HCT116 (cell line): Measurements from ENCODE around the gene ZNF83. TPM values are rescaled to one million over a fixed set of nuclear protein-coding genes. Genes with fewer than 3 reads are reported as not detected.

Experiments
- ATAC-seq: fragments of 200-7000 bp; cut with Tn5 transposase; 2 replicates; pipeline ENCODE4 v1.9.1; 2020; ENCODE audit warnings: mild to moderate bottlenecking, moderate library complexity
- BruUV-seq: library from RNA; stranded (reverse); fragments of 400-500 nt; replicated peaks from 2 replicates; lab custom pipeline; 2021; lab: Mats Ljungman, UMichigan
- CTCF ChIA-PET: fragments of 300-600 bp; sonication (Branson Sonifier 250); formaldehyde crosslinking; loops from one replicate; lab custom pipeline; 2021; ENCODE audit warnings: antibody characterized with exemption; lab: Charles Lee
- POLR2A ChIA-PET: fragments of 300-600, 350-600 bp; sonication (Branson Sonifier 250); formaldehyde crosslinking; loops from one replicate; lab custom pipeline; 2021; ENCODE audit warnings: antibody characterized with exemption; lab: Charles Lee
- RAD21 ChIA-PET, 2 experiments: fragments of 300-600 bp; sonication (Branson Sonifier 250); formaldehyde crosslinking; loops; one replicate each; lab custom pipeline; 2023; ENCODE audit warnings: low total read pairs in 2 of 2; ENCODE audit not compliant: uncharacterized antibody in 2 of 2, unreplicated experiment in 2 of 2, low non-redundant PET in 1 of 2; lab: Charles Lee
- DNase-seq: peaks from one replicate; pipeline ENCODE4 v3.0.0-alpha.2; 2010; ENCODE audit warnings: low read depth, low spot score
- H2AFZ ChIP-seq: fragments of 200-600 bp; shearing (Covaris generic), sonication (generic); 2 replicates; pipeline ENCODE4 v1.6.1; 2017; ENCODE audit warnings: low read depth, mixed run types, mixed read lengths, antibody characterized with exemption, low read length; ENCODE audit not compliant: poor library complexity, severe bottlenecking
- H3K27ac ChIP-seq: 2 replicates; pipeline ENCODE4 v1.5.1; 2012; ENCODE audit warnings: low read depth, low read length
- H3K27me3 ChIP-seq: fragments of 200-600 bp; sonication (generic); 2 replicates; pipeline ENCODE4 v1.6.1; 2016; ENCODE audit warnings: mixed run types, low read length, mixed read lengths; ENCODE audit not compliant: insufficient read depth
- H3K36me3 ChIP-seq, 2 experiments: fragments of 200-500 bp in 1 of 2; fragments of 200-600 bp in 1 of 2; sonication (Bioruptor generic) in 1 of 2; sonication (generic) in 1 of 2; 2 replicates each; pipeline versions ENCODE4 v1.5.1 to v1.6.1; 2014 to 2016; ENCODE audit warnings: low read length in 2 of 2, inconsistent platforms in 1 of 2, mixed read lengths in 1 of 2, mixed run types in 1 of 2; ENCODE audit not compliant: insufficient read depth in 2 of 2, control insufficient read depth in 1 of 2
- H3K4me1 ChIP-seq, 2 experiments: fragments of 200-600 bp in 1 of 2; sonication (generic) in 1 of 2; 2 replicates each; pipeline versions ENCODE4 v1.5.1 to v1.6.1; 2012 to 2017; ENCODE audit warnings: low read length in 2 of 2, inconsistent platforms in 1 of 2, mild to moderate bottlenecking in 1 of 2, mixed read lengths in 1 of 2, mixed run types in 1 of 2, moderate library complexity in 1 of 2; ENCODE audit not compliant: insufficient read depth in 2 of 2, control insufficient read depth in 1 of 2
- H3K4me2 ChIP-seq: fragments of 200-600 bp; sonication (generic); 2 replicates; pipeline ENCODE4 v1.6.1; 2017; ENCODE audit warnings: mixed run types, low read length, mixed read lengths
- H3K4me3 ChIP-seq, 2 experiments: fragments of 200-600 bp in 1 of 2; sonication (generic) in 1 of 2; replicated peaks in 1 of 2; 2 replicates each; pipeline ENCODE4 v1.5.1; 2011 to 2016; ENCODE audit warnings: low read length in 2 of 2, control low read depth in 1 of 2, low read depth in 1 of 2, mild to moderate bottlenecking in 1 of 2, mixed read lengths in 1 of 2, mixed run types in 1 of 2
- H3K79me2 ChIP-seq: fragments of 200-600 bp; sonication (generic); 2 replicates; pipeline ENCODE4 v1.6.1; 2017; ENCODE audit warnings: mild to moderate bottlenecking, mixed run types, low read length, moderate library complexity, mixed read lengths; ENCODE audit not compliant: insufficient read depth
- H3K9ac ChIP-seq: fragments of 200-600 bp; sonication (generic); 2 replicates; pipeline ENCODE4 v1.6.1; 2016; ENCODE audit warnings: low read length, mixed read lengths
- H3K9me2 ChIP-seq: fragments of 200-600 bp; sonication (generic), shearing (Covaris generic); 2 replicates; pipeline ENCODE4 v1.6.1; 2017; ENCODE audit warnings: mixed run types, mild to moderate bottlenecking, moderate library complexity; ENCODE audit not compliant: insufficient read depth
- H3K9me3 ChIP-seq, 2 experiments: fragments of 200-500 bp in 1 of 2; fragments of 200-600 bp in 1 of 2; sonication (Bioruptor generic) in 1 of 2; sonication (generic) in 1 of 2; 2 replicates each; pipeline ENCODE4 v1.6.1; 2014 to 2017; ENCODE audit warnings: low read length in 2 of 2, mixed read lengths in 2 of 2, inconsistent platforms in 1 of 2, low read depth in 1 of 2, mild to moderate bottlenecking in 1 of 2, mixed run types in 1 of 2, moderate library complexity in 1 of 2; ENCODE audit not compliant: control insufficient read depth in 1 of 2, insufficient read depth in 1 of 2
- H4K20me1 ChIP-seq: fragments of 200-600 bp; sonication (generic), shearing (Covaris generic); 2 replicates; pipeline ENCODE4 v1.6.1; 2017; ENCODE audit warnings: mixed run types, mild to moderate bottlenecking, moderate library complexity; ENCODE audit not compliant: insufficient read depth
- TCF7L2 ChIP-seq: IDR thresholded peaks from 2 replicates; pipeline ENCODE4 v1.7.0; 2011; ENCODE audit warnings: borderline replicate concordance, inconsistent platforms; ENCODE audit not compliant: insufficient read depth, insufficient read length; ENCODE audit errors: extremely low read depth
- YY1 ChIP-seq: IDR thresholded peaks from 2 replicates; pipeline ENCODE4 v1.6.1; 2011; ENCODE audit warnings: low read length, low read depth, moderate library complexity, mild to moderate bottlenecking; ENCODE audit not compliant: insufficient replicate concordance; ENCODE audit errors: extremely low read depth
- ZNF274 ChIP-seq: fragments of 200-500 bp; sonication (Bioruptor generic); IDR thresholded peaks from 2 replicates; pipeline ENCODE4 v1.6.1; 2014; ENCODE audit warnings: mild to moderate bottlenecking, low read depth, low read length, inconsistent platforms
- intact Hi-C: fragments of 100-400 bp; cut with micrococcal nuclease; formaldehyde crosslinking; loops from 2 replicates; pipeline ENCODE4 v1.10.0; 2022
- total RNA-seq: library from RNA; stranded (reverse); gene quantifications from one replicate; pipeline ENCODE4 v1.2.1, GENCODE V29; 2021; ENCODE audit not compliant: unreplicated experiment

Gene ZNF83
- total RNA-seq, 1 experiment from 2014 or later: 34.2 TPM

- ChIA-PET POLR2A (no interaction called here), CTCF (no interaction called here), RAD21 (no interaction called here)
- H4K20me1 ChIP-seq: no peaks in the 10 kb centered on the region
- no peak overlapping the region for H2AFZ ChIP-seq
- BruUV-seq: no TSS peak
- peaks cover 0 to 13% of the 10 kb centered on the region in 2 experiments; a peak in 1 of 4 replicates for H3K36me3 ChIP-seq
- H3K4me2 ChIP-seq: no peak overlapping the region
- H3K4me1 ChIP-seq: no peaks in the 10 kb centered on the region
- intact Hi-C loops: no loop called here
- no peak for DNase-seq
- TF ChIP-seq ZNF274: no peak
- no peak for TF ChIP-seq TCF7L2
- no peak overlapping the region for H3K4me3 ChIP-seq
- H3K9ac ChIP-seq: no peak overlapping the region
- H3K27ac ChIP-seq: no peak overlapping the region
- H3K27me3 ChIP-seq: no peaks in the 10 kb centered on the region
- H3K9me3 ChIP-seq: no peaks in the 10 kb centered on the region
- H3K79me2 ChIP-seq: no peaks in the 10 kb centered on the region
- no peaks in the 10 kb centered on the region for H3K9me2 ChIP-seq
- no peak for ATAC-seq
Observed at GRCh38 chr19:52621376-52621775, 16.8 kb downstream of the ZNF83 start.

GRCh38 chr19:52613299-52613906 is 24.8 kb downstream of the ZNF83 start:
- Histone ChIP-seq H2AFZ (no peak overlapping the region), H3K36me3 (peaks cover 7 to 43% of the 10 kb centered on the region in 2 experiments), H3K9me3 (peaks cover 17 to 25% of the 10 kb centered on the region in 2 experiments), H3K27me3 (no peaks in the 10 kb centered on the region), H3K79me2 (peaks cover 9% of the 10 kb centered on the region; the same call in 1 of the 2 replicates), H3K9me2 (no peaks in the 10 kb centered on the region), H3K4me1 (no peaks in the 10 kb centered on the region), H3K27ac (no peak overlapping the region), H3K9ac (no peak overlapping the region), H3K4me3 (no peak overlapping the region), H3K4me2 (no peak overlapping the region), H4K20me1 (no peaks in the 10 kb centered on the region)
- RAD21 ChIA-PET: no interaction called here
- no peak for DNase-seq
- TF ChIP-seq ZNF274: peak; percentile 76
- TF ChIP-seq YY1: no peak
- BruUV-seq: no TSS peak
- CTCF ChIA-PET: no interaction called here
- ATAC-seq: no peak
- intact Hi-C loops: no loop called here
- POLR2A ChIA-PET: no interaction called here
